HEK293 (cell line): Measurements from ENCODE around the gene ABCB11.

Source experiments
- CTCF ChIA-PET: fragments of 350-600 bp; formaldehyde crosslinking; extraction: SDS; loops from one replicate; lab custom pipeline; 2021; ENCODE audit warnings: antibody characterized with exemption; lab: Yijun Ruan, JAX
- POLR2A ChIA-PET: fragments of 300-600 bp; formaldehyde crosslinking; extraction: SDS; loops from one replicate; lab custom pipeline; 2020; ENCODE audit warnings: antibody characterized with exemption, inconsistent platforms; lab: Yijun Ruan, JAX
- H3K27ac ChIP-seq: fragments of 200-500 bp; sonication (Bioruptor generic); 2 replicates; pipeline ENCODE4 v1.5.1; 2014; ENCODE audit warnings: low read depth, low read length, control low read depth, inconsistent platforms; ENCODE audit errors: extremely low read depth
- H3K36me3 ChIP-seq, 2 experiments: fragments of 200-500 bp in 1 of 2; sonication (Bioruptor generic) in 1 of 2; 1 replicate in 1 of 2; 2 replicates in 1 of 2; pipeline ENCODE4 v1.5.1; 2014 to 2017; ENCODE audit warnings: inconsistent platforms in 2 of 2, low read length in 2 of 2; ENCODE audit not compliant: control insufficient read depth in 2 of 2, insufficient read depth in 1 of 2
- H3K4me1 ChIP-seq: fragments of 200-500 bp; sonication (Bioruptor generic); 2 replicates; pipeline ENCODE4 v1.5.1; 2014; ENCODE audit warnings: mild to moderate bottlenecking, low read length, inconsistent platforms; ENCODE audit not compliant: control insufficient read depth, insufficient read depth
- H3K4me3 ChIP-seq: 2 replicates; pipeline ENCODE4 v1.5.1; 2011; ENCODE audit warnings: low read depth, mild to moderate bottlenecking, control low read depth, low read length, moderate library complexity
- H3K9me3 ChIP-seq: fragments of 200-500 bp; sonication (Bioruptor generic); 2 replicates; pipeline ENCODE4 v1.5.1; 2014; ENCODE audit warnings: low read depth, low read length, inconsistent platforms; ENCODE audit not compliant: control insufficient read depth, insufficient read depth
- OSR2 ChIP-seq: fragments of 450-650 bp; formaldehyde crosslinking; IDR thresholded peaks from 2 replicates; pipeline ENCODE4 v1.5.1; 2016; ENCODE audit warnings: missing biosample characterization, missing genetic modification characterization
- PRDM1 ChIP-seq: fragments of 450-650 bp; formaldehyde crosslinking; IDR thresholded peaks from 2 replicates; pipeline ENCODE4; 2016; ENCODE audit warnings: missing biosample characterization, missing genetic modification characterization
- SALL2 ChIP-seq: fragments of 450-650 bp; formaldehyde crosslinking; IDR thresholded peaks from 2 replicates; pipeline ENCODE4 v1.5.0; 2017; ENCODE audit warnings: missing biosample characterization, mild to moderate bottlenecking, missing genetic modification characterization, borderline replicate concordance
- ZFP37 ChIP-seq: fragments of 450-650 bp; formaldehyde crosslinking; IDR thresholded peaks from 2 replicates; pipeline ENCODE4 v1.5.1; 2016; ENCODE audit warnings: missing biosample characterization, missing genetic modification characterization
- ZFP69B ChIP-seq: fragments of 450-650 bp; formaldehyde crosslinking; IDR thresholded peaks from 2 replicates; pipeline ENCODE4 v1.5.1; 2016; ENCODE audit warnings: missing biosample characterization, missing genetic modification characterization
- ZNF132 ChIP-seq: fragments of 450-650 bp; formaldehyde crosslinking; IDR thresholded peaks from 2 replicates; pipeline ENCODE4 v1.5.1; 2017; ENCODE audit warnings: missing biosample characterization, missing genetic modification characterization, borderline replicate concordance
- ZNF138 ChIP-seq: fragments of 450-650 bp; formaldehyde crosslinking; IDR thresholded peaks from 2 replicates; pipeline ENCODE4 v1.5.1; 2016; ENCODE audit warnings: missing biosample characterization, missing genetic modification characterization, borderline replicate concordance
- ZNF266 ChIP-seq: fragments of 450-650 bp; formaldehyde crosslinking; IDR thresholded peaks from 2 replicates; pipeline ENCODE4 v1.5.1; 2016; ENCODE audit warnings: missing biosample characterization, missing genetic modification characterization, low read depth
- ZNF274 ChIP-seq, 2 experiments: fragments of 200-500 bp in 1 of 2; fragments of 450-650 bp in 1 of 2; sonication (Bioruptor generic) in 1 of 2; formaldehyde crosslinking in 1 of 2; IDR thresholded peaks; 2 replicates each; pipeline versions ENCODE4 v1.5.1 to v1.6.1; 2014 to 2016; ENCODE audit warnings: borderline replicate concordance in 1 of 2, inconsistent platforms in 1 of 2, low read length in 1 of 2, missing biosample characterization in 1 of 2, missing genetic modification characterization in 1 of 2
- ZNF366 ChIP-seq: fragments of 450-650 bp; formaldehyde crosslinking; conservative IDR thresholded peaks from 2 replicates; pipeline ENCODE4 v1.5.1; 2016; ENCODE audit warnings: missing biosample characterization, missing genetic modification characterization
- ZNF544 ChIP-seq: fragments of 450-650 bp; formaldehyde crosslinking; IDR thresholded peaks from 2 replicates; pipeline ENCODE4 v1.5.0; 2017; ENCODE audit warnings: missing biosample characterization, missing genetic modification characterization
- ZNF580 ChIP-seq: fragments of 450-650 bp; formaldehyde crosslinking; IDR thresholded peaks from 2 replicates; pipeline ENCODE4 v1.5.1; 2016; ENCODE audit warnings: missing biosample characterization, missing genetic modification characterization
- ZNF654 ChIP-seq: fragments of 450-650 bp; formaldehyde crosslinking; IDR thresholded peaks from 2 replicates; pipeline ENCODE4 v1.5.1; 2016; ENCODE audit warnings: low read depth, missing biosample characterization, missing genetic modification characterization
- ZNF785 ChIP-seq: fragments of 450-650 bp; formaldehyde crosslinking; IDR thresholded peaks from 2 replicates; pipeline ENCODE4 v1.5.1; 2016; ENCODE audit warnings: missing biosample characterization, missing genetic modification characterization
- ZNF792 ChIP-seq: fragments of 450-650 bp; formaldehyde crosslinking; IDR thresholded peaks from 2 replicates; pipeline ENCODE4 v1.5.1; 2016; ENCODE audit warnings: missing biosample characterization, missing genetic modification characterization

ABCB11 gene

DNA sequence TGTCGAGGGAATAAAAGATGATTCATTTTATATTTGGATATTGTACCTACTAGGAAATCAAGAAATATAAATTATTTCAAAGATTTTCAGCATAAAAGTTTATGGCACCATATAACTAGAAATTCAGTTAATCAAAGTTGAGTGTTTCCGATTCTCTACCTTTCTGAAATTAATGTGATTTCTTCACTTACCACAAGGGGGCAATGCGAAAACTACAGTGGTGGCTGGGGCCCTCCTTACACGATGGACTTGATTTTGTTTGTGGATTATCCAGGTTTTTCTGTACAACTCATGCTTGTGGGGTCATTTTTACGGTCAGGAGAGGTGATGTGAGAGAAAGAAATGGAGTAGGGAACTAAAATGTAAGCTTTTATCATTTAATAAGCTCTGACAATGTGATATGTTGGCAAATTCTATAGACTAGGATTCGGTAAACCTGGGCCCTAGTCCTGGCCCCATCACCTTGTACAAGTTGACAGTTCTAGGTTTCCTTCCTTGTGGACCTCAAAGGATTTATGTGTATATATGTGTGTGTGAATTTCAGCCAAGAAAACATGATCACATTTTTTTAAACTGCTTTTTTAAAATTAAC, 82.4 kb downstream of the ABCB11 start:
- Histone ChIP-seq H3K36me3 (no peaks in the 10 kb centered on the region), H3K9me3 (no peaks in the 10 kb centered on the region), H3K27ac (no peak overlapping the region), H3K4me3 (no peak overlapping the region), H3K4me1 (no peaks in the 10 kb centered on the region)
- ChIA-PET CTCF (interaction anchor here (0.5 to 3.8 kb wide), 19 partner anchors 8 to 426 kb away, joined by 3 to 24 read pairs (median 3); no protein-coding TSS in a partner anchor), POLR2A (no interaction called here)
- TF ChIP-seq ZNF654 (tag by site-specific recombination) = peak; percentile 19; the same call in 1 of the 2 replicates
- no peak for TF ChIP-seq ZFP69B (tag by site-specific recombination)

GRCh38 chr2:168945508-168945907, 85.6 kb downstream of the ABCB11 start:
- H3K36me3 ChIP-seq = no peaks in the 10 kb centered on the region
- no peak overlapping the region for H3K4me3 ChIP-seq
- TF ChIP-seq ZNF366 (0 out of 2 replicates have a peak, but pooled peaks have one; percentile 12), ZNF785 (tag by site-specific recombination) (no peak)
- ChIA-PET CTCF (interaction anchor here (0.7 to 1.9 kb wide), 4 partner anchors 9 to 661 kb away, joined by 3 read pairs; no protein-coding TSS in a partner anchor), POLR2A (no interaction called here)
- H3K27ac ChIP-seq = no peak overlapping the region
- no peaks in the 10 kb centered on the region for H3K9me3 ChIP-seq
- H3K4me1 ChIP-seq = no peaks in the 10 kb centered on the region

GRCh38 chr2:168944065-168944464, 87.1 kb downstream of the ABCB11 start:
- Histone ChIP-seq H3K4me1 (no peaks in the 10 kb centered on the region), H3K36me3 (no peaks in the 10 kb centered on the region), H3K4me3 (no peak overlapping the region), H3K9me3 (no peaks in the 10 kb centered on the region), H3K27ac (no peak overlapping the region)
- POLR2A ChIA-PET = no interaction called here
- CTCF ChIA-PET = interaction anchor here (0.7 to 1.1 kb wide), 3 partner anchors 192 to 278 kb away, joined by 3 to 4 read pairs (median 3); no protein-coding TSS in a partner anchor
- TF ChIP-seq SALL2 (tag by site-specific recombination) = no peak
- no peak for TF ChIP-seq PRDM1 (tag by site-specific recombination)
- TF ChIP-seq ZNF266 (tag by site-specific recombination) = no peak
- TF ChIP-seq ZFP37 (tag by site-specific recombination) = no peak
- TF ChIP-seq ZNF580 = no peak
- TF ChIP-seq ZNF274 (IDR thresholded peaks at IDR 0.05; ENCODE audit: low read length) = no peak
- no peak for TF ChIP-seq ZNF274 (tag by site-specific recombination; IDR thresholded peaks at IDR 0.05; ENCODE audit: borderline replicate concordance)
- TF ChIP-seq ZNF138 (tag by site-specific recombination) = no peak
- TF ChIP-seq ZNF132 (tag by site-specific recombination) = no peak
- no peak for TF ChIP-seq ZNF792 (tag by site-specific recombination)

DNA sequence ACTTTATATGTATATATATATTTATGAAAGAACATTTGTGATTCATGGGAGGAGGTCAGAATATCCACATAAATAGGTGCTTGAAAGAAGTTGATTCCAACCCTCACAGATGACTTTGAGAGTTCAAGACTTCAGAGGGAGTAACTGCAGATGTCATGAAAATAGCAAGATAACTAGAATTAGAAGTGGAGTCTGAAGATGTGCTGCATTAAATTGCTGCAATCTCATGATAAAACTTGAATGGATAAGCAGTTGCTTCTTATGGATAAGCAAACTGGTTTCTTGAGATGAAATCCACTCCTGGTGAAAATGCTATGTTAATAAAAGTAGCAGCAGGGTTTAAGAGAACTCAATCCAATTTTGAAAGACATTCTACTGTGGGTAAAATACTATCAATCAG, 89.8 kb downstream of the ABCB11 start:
- no peaks in the 10 kb centered on the region for H3K36me3 ChIP-seq
- ChIA-PET CTCF (no interaction called here), POLR2A (no interaction called here)
- TF ChIP-seq OSR2 (tag by site-specific recombination) = no peak
- TF ChIP-seq ZNF544 (tag by site-specific recombination) = no peak
- no peaks in the 10 kb centered on the region for H3K9me3 ChIP-seq
- no peak overlapping the region for H3K4me3 ChIP-seq
- no peak overlapping the region for H3K27ac ChIP-seq
- H3K4me1 ChIP-seq = no peaks in the 10 kb centered on the region
